HFFc6 (cell line): ENCODE results near the gene SERP2. TPM values are rescaled to one million over a fixed set of nuclear protein-coding genes. Genes with fewer than 3 reads are reported as not detected.
A peak's percentile ranks its signal among the peaks of the same experiment; 100 is the strongest.

Experiments used
- DNase-seq: peaks from one replicate; pipeline ENCODE4 v3.0.0-alpha.2; 2018
- H3K27ac Mint-ChIP-seq: 2 replicates; pipeline ENCODE4 v1.8.0; 2020; ENCODE audit warnings: mild to moderate bottlenecking, mixed read lengths
- H3K27me3 Mint-ChIP-seq: 2 replicates; pipeline ENCODE4 v1.8.0; 2021; ENCODE audit warnings: mild to moderate bottlenecking, moderate library complexity, mixed read lengths; ENCODE audit not compliant: insufficient read depth
- H3K36me3 Mint-ChIP-seq: 2 replicates; pipeline ENCODE4 v1.8.0; 2021; ENCODE audit warnings: low read depth, mixed read lengths
- H3K4me1 Mint-ChIP-seq: 2 replicates; pipeline ENCODE4 v1.8.0; 2020; ENCODE audit warnings: low read depth, mixed read lengths
- H3K4me3 Mint-ChIP-seq: 2 replicates; pipeline ENCODE4 v1.8.0; 2020; ENCODE audit warnings: mild to moderate bottlenecking, moderate library complexity, mixed read lengths
- H3K9me3 Mint-ChIP-seq: 2 replicates; pipeline ENCODE4 v1.8.0; 2020; ENCODE audit warnings: mild to moderate bottlenecking, mixed read lengths
- CTCF ChIP-seq: fragments of 200-600 bp; sonication (generic); IDR thresholded peaks from 2 replicates; pipeline ENCODE4 v1.5.0; 2021; ENCODE audit warnings: antibody characterized with exemption, mild to moderate bottlenecking
- total RNA-seq, 6 experiments: library from RNA; stranded (reverse); fragmentation: NEBNext Ultra II Directional; extraction: Animal tissue kit (Norgen Biotek cat#: 25700); gene quantifications; 2 replicates in 1 of 6; 3 replicates in 5 of 6; pipeline ENCODE4 v1.2.3, GENCODE V29; 2021

Gene SERP2
- total RNA-seq, 6 experiments from 2014 or later = 1.4 to 2.5 (median 2.1) TPM

GRCh38 chr13:44380404-44381165 is 7.0 kb downstream of the SERP2 start:
- Mint-ChIP-seq H3K27me3 (peaks cover 12% of the 10 kb centered on the region), H3K9me3 (no peaks in the 10 kb centered on the region), H3K4me3 (no peak overlapping the region), H3K4me1 (peaks cover 23% of the 10 kb centered on the region), H3K36me3 (no peaks in the 10 kb centered on the region), H3K27ac (peak overlapping the region; percentile 30; the same call in 1 of the 2 replicates)
- TF ChIP-seq CTCF = no peak
- peak; percentile 18 for DNase-seq

GRCh38 chr13:44382635-44383145 is 9.1 kb downstream of the SERP2 start:
- Mint-ChIP-seq H3K36me3 (no peaks in the 10 kb centered on the region), H3K4me3 (no peak overlapping the region), H3K4me1 (peaks cover 23% of the 10 kb centered on the region), H3K27ac (no peak overlapping the region), H3K9me3 (no peaks in the 10 kb centered on the region), H3K27me3 (peaks cover 12% of the 10 kb centered on the region)
- TF ChIP-seq CTCF = no peak
- DNase-seq = no peak

GRCh38 chr13:44383945-44384344 is 10.3 kb downstream of the SERP2 start:
- Mint-ChIP-seq H3K36me3 (no peaks in the 10 kb centered on the region), H3K27me3 (peaks cover 16% of the 10 kb centered on the region), H3K27ac (no peak overlapping the region), H3K4me1 (peaks cover 23% of the 10 kb centered on the region), H3K4me3 (no peak overlapping the region), H3K9me3 (no peaks in the 10 kb centered on the region)
- TF ChIP-seq CTCF = no peak
- DNase-seq = no peak

GRCh38 chr13:44384778-44385177 is 11.2 kb downstream of the SERP2 start:
- Mint-ChIP-seq H3K9me3 (no peaks in the 10 kb centered on the region), H3K4me1 (peaks cover 19% of the 10 kb centered on the region), H3K27ac (no peak overlapping the region), H3K27me3 (peaks cover 16% of the 10 kb centered on the region), H3K4me3 (no peak overlapping the region), H3K36me3 (no peaks in the 10 kb centered on the region)
- DNase-seq = no peak
- no peak for TF ChIP-seq CTCF

GRCh38 chr13:44385401-44385800 is 11.8 kb downstream of the SERP2 start:
- no peak for DNase-seq
- no peak for TF ChIP-seq CTCF
- peaks cover 16% of the 10 kb centered on the region for H3K27me3 Mint-ChIP-seq
- H3K4me1 Mint-ChIP-seq = peaks cover 13% of the 10 kb centered on the region
- no peaks in the 10 kb centered on the region for H3K9me3 Mint-ChIP-seq
- H3K36me3 Mint-ChIP-seq = no peaks in the 10 kb centered on the region
- no peak overlapping the region for H3K4me3 Mint-ChIP-seq
- no peak overlapping the region for H3K27ac Mint-ChIP-seq
